HL-60/S4 treated with phorbol 12-myristate 13-acetate at 8.2 ng/mL for 4 days and 3 days (cell line): ENCODE results near the gene SELPLG.

ENCODE experiments used
- in situ Hi-C: fragments of 300-500 bp; cut with MboI; formaldehyde crosslinking; loops from 2 replicates; pipeline ENCODE4 v1.15.0; 2022; ENCODE audit warnings: low sequenced_read_pairs

SELPLG gene

GRCh38 chr12:108657130-108657745 lies 23.5 kb upstream of the SELPLG start:
- in situ Hi-C loops = loop anchor here (25.0 kb wide), 2 partner anchors 305 to 430 kb away; partner anchors contain the start of genes ALKBH2 and UNG

- in situ Hi-C loops = loop anchor here (25.0 kb wide), 2 partner anchors 306 to 431 kb away; partner anchors contain the start of genes ALKBH2 and UNG
Measured at GRCh38 chr12:108656247-108656646, 22.6 kb upstream of the SELPLG start.

GRCh38 chr12:108655812-108656175 lies 22.1 kb upstream of the SELPLG start:
- in situ Hi-C loops = loop anchor here (25.0 kb wide), 2 partner anchors 307 to 432 kb away; partner anchors contain the start of genes ALKBH2 and UNG

DNA sequence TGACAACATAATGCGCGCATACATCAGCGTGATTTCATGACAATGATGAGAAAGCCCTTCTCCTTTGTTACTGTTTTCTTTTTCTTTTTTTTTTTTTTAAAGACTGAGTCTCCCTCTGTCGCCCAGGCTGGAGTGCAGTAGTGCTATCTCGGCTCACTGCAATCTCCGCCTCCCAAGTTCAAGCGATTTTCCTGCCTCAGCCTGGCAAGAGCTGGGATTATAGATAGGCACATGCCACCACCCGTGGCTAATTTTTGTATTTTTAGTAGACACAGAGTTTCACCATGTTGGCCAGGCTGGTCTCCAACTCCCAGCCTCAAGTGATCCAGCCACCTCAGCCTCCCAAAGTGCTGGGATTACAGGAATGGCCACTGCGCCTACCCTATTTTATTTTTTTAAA lies 20.9 kb upstream of the SELPLG start:
- in situ Hi-C loops = loop anchor here (25.0 kb wide), 2 partner anchors 308 to 433 kb away; partner anchors contain the start of genes ALKBH2 and UNG

DNA sequence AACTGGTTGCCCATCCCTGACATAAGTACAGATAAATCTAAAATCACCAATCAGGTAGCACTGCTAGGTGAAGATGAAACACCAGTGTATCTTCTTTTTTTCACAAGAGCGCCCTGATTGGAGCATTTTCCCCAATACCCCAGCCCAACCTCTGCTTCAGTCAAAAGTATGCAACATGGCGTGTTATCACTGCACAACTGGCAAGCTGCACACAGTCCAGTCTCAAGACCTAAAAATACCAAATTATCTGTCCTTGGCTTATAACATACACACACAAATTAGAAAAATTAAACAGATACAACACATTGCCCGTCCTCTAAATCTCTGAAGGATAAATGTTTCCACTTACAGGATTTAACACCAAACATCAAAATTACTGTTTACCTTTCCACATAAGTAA lies 20.2 kb upstream of the SELPLG start:
- in situ Hi-C loops = loop anchor here (25.0 kb wide), 2 partner anchors 308 to 433 kb away; partner anchors contain the start of genes ALKBH2 and UNG

GRCh38 chr12:108653082-108653516 lies 19.4 kb upstream of the SELPLG start:
- in situ Hi-C loops = loop anchor here (25.0 kb wide), 2 partner anchors 309 to 434 kb away; partner anchors contain the start of genes ALKBH2 and UNG

DNA sequence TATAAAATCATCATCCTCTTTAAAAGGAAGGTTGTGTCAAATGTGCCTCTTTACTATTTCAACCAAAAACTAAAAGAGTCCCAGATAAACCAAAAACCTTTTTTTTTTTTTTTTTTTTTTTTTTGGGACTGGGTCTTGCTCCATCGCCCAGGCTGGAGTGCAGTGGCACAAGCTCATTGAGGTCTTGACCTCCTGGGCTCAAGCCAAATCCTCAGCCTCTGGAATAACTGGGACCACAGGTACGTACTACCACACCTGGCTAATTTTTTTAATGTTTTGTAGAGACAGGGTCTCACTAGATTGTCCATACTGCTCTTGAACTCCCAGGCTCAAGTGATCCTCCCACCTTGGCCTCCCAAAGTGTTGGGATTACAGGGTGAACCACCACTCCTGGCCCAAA lies 16.4 kb upstream of the SELPLG start:
- in situ Hi-C loops = loop anchor here (25.0 kb wide), 2 partner anchors 312 to 437 kb away; partner anchors contain the start of genes ALKBH2 and UNG

DNA sequence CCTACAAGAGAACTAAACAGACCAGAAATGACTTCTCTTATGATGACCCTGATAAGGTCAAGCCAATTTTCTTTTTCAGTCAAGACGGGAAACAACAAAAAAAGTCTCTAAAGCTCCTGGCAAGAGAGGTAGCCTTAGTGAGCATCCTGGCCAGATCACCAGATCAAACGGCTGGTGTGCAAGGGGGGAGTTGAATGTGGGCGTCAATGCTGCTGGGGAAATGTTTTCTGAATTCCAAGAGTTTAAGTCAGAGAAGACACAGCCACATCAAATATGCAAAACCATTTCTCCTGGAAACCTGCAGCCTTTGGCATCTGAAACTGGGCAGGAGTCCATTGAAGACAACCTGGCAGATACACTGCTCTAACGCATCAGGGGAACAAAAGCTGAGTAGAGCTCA lies 16.0 kb upstream of the SELPLG start:
- in situ Hi-C loops = loop anchor here (25.0 kb wide), 2 partner anchors 313 to 438 kb away; partner anchors contain the start of genes ALKBH2 and UNG

GRCh38 chr12:108649126-108649525 lies 15.4 kb upstream of the SELPLG start:
- in situ Hi-C loops = no loop called here

DNA sequence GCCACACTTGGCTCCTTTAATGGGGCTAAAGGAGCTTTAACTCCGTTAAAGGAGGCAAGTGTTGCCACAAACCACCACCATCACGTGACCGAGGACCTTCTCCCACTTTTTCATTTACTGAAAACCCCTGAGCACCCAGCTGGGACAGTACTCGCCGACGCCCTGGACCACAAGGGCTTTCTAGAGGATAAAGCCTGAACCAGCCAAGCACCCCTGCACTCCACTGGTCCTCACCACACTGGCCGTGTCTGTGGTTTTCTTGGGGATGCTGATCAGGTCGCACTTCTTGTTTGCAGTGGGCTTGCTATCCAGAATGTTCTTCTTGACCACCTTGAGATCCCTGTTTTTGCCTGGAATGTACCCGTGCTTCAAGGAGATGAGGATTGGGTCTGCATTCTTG lies 14.7 kb upstream of the SELPLG start:
- in situ Hi-C loops = no loop called here

- in situ Hi-C loops = no loop called here
Measured at GRCh38 chr12:108647585-108648287, 14.0 kb upstream of the SELPLG start.

GRCh38 chr12:108646600-108647579 lies 13.2 kb upstream of the SELPLG start:
- in situ Hi-C loops = no loop called here

- in situ Hi-C loops = no loop called here
Measured at GRCh38 chr12:108645686-108646599, 12.2 kb upstream of the SELPLG start.

DNA sequence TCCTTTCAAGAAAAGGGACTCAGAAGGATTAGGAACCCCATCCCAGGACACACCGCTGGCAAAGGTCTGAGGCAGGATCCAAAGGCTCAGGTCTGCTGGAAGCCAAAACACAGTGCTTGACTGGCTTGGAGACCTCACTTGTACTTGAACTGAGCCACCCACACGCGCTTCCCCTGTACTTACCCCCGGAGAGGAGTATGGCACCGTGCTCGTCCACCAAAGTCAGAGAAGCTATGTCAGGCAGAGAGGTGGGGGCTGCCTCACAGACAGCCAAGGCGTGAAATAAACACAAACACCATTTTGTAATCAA lies 11.1 kb upstream of the SELPLG start:
- in situ Hi-C loops = no loop called here

DNA sequence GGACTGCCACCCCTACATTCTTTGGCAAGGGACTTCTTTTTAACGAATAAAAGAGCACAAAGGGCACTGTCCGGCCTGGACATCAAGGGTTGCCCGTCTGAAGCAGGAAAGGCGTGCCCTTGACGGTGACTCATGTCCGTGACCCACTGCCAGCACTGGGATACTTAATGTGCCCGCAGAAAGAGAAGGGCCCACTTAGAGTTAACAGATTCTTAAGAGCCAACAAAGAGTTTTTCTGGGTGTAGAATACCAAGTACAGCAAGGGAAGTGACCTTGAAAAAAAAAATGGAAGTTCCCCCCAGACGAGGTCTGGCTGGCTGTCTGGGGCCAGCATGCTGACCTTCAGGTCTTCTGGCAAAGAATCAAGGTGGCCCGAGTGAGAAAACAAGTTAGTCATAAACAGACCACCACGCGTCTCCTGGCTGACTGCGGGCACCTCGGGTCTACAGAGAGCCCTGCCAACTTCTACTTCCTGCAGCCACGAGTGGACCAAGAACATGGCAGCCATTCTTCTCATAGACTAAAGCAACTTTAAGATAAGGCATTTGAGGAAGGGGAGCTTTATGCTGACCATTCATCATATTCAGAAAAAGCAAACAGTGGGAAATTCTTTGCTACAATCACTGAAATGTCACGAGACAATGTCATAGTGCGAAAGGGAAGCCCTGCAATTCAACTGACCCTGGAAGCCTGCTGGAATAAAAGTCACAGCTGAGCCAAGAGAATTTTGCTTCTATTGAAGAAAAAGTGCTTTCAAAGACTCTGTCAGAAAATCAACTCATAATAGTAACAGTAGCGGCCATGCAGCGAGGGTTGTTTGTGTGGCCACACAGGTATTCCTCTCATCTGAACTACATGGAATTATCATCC lies 10.5 kb upstream of the SELPLG start:
- in situ Hi-C loops = no loop called here

GRCh38 chr12:108642899-108643654 lies 9.4 kb upstream of the SELPLG start:
- in situ Hi-C loops = no loop called here

DNA sequence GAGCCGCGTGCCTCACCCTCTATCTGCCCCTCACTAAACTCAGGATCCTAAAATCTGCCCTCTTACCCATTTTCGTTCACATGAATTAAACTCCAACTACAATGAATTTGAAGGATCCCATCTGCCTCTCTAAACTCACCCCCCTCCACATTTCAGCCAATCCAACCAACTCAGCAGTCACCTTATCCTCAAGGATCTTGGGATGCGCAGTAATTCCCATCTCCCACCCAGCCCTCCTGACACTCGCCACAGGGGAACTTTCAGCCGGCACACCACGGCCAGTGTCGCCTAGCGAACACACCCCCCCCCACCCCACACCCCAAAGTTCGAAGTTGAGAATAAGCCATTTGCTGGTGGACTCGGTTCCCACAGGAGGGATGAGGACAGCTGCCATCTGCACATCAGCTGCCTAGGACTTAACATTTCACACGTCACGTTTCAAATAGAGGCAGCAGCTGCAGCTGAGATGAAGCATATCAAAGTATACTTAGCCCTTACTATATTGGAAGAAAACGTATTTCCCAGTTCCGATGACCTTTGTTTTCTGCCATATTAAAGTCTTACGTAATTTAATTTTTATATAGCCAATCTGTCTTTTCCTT lies 8.7 kb upstream of the SELPLG start:
- in situ Hi-C loops = no loop called here
